AG09309 (cell line): ENCODE results near the gene MRPS10.

Experiments used
- DNase-seq: peaks from one replicate; pipeline ENCODE4 v3.0.0-alpha.2; 2010; ENCODE audit warnings: low read depth
- H3K4me3 ChIP-seq: 2 replicates; pipeline ENCODE4 v1.5.1; 2011; ENCODE audit warnings: mild to moderate bottlenecking, low read depth, low read length, moderate library complexity; ENCODE audit not compliant: control insufficient read depth
- CTCF ChIP-seq: IDR thresholded peaks from 2 replicates; pipeline ENCODE4 v1.5.1; 2011; ENCODE audit warnings: mild to moderate bottlenecking, low read depth, low read length, inconsistent platforms; ENCODE audit not compliant: insufficient read depth, control insufficient read depth; ENCODE audit errors: missing control alignments

The MRPS10 gene

GRCh38 chr6:42184475-42184874 is 33.2 kb downstream of the MRPS10 start:
- TF ChIP-seq CTCF = no peak
- DNase-seq = no peak
- H3K4me3 ChIP-seq = no peak overlapping the region

- H3K4me3 ChIP-seq = no peak overlapping the region
- no peak for DNase-seq
- TF ChIP-seq CTCF = no peak
These were observed 35.6 kb downstream of the MRPS10 start for GRCh38 chr6:42182101-42182500.

- DNase-seq = no peak
- no peak for TF ChIP-seq CTCF
- no peak overlapping the region for H3K4me3 ChIP-seq
These were observed 37.7 kb downstream of the MRPS10 start for GRCh38 chr6:42179945-42180313.

GRCh38 chr6:42179261-42179944 is 38.3 kb downstream of the MRPS10 start:
- no peak for DNase-seq
- no peak for TF ChIP-seq CTCF
- H3K4me3 ChIP-seq = no peak overlapping the region

GRCh38 chr6:42177514-42178364 is 39.9 kb downstream of the MRPS10 start:
- no peak overlapping the region for H3K4me3 ChIP-seq
- no peak for DNase-seq
- no peak for TF ChIP-seq CTCF

GRCh38 chr6:42176981-42177380 is 40.7 kb downstream of the MRPS10 start:
- no peak for TF ChIP-seq CTCF
- H3K4me3 ChIP-seq = no peak overlapping the region

More at GRCh38 chr6:42176981-42177380, 40.7 kb downstream of the MRPS10 start:
- DNase-seq = no peak
